ENCODE measurements around the gene NBL1. TPM values are rescaled to one million over a fixed set of nuclear protein-coding genes. Genes with fewer than 3 reads are reported as not detected.

NBL1 gene
- total and polyA plus RNA-seq, 9 of the 15 experiments (the other 6 are each of a cell fraction or from before 2014, with no cell fraction given) = 0.10 to 3.7 (median 1.8) TPM; not detected in 1

GRCh38 chr1:19596714-19597495, 47.2 kb upstream of the NBL1 start (continued):
- TF ChIP-seq EZH2 (IDR thresholded peaks at IDR 0.05; ENCODE audit: borderline replicate concordance, low read depth, low read length) (no peak), U2AF1 (optimal IDR thresholded peaks at IDR 0.05; ENCODE audit: low read depth, low read length) (no peak), RBBP5 (IDR thresholded peaks at IDR 0.05; ENCODE audit: borderline replicate concordance, insufficient read depth, low read length, poor library complexity, severe bottlenecking) (peak; percentile 96), CEBPZ (IDR thresholded peaks at IDR 0.05; ENCODE audit: borderline replicate concordance, low read depth, low read length) (no peak), SMAD2 (IDR thresholded peaks at IDR 0.05; ENCODE audit: low read depth, low read length) (no peak), ZNF165 (CRISPR knock-in tag; IDR thresholded peaks at IDR 0.05; ENCODE audit: borderline replicate concordance) (no peak), ZNF778 (CRISPR knock-in tag; IDR thresholded peaks at IDR 0.05) (no peak), HMGN3 (IDR thresholded peaks at IDR 0.05; ENCODE audit: borderline replicate concordance, extremely low read depth, insufficient read length, low read depth, low read length) (peak; percentile 79), USF2 (CRISPR knock-in tag; IDR thresholded peaks at IDR 0.05) (peak; percentile 41; the same call in 1 of the 2 replicates), RNF2 (IDR thresholded peaks at IDR 0.05) (peak; percentile 79), NCOA6 (IDR thresholded peaks at IDR 0.05) (no peak), FUS (optimal IDR thresholded peaks at IDR 0.05; ENCODE audit: low read depth, low read length) (no peak), YBX1 (IDR thresholded peaks at IDR 0.05) (no peak), MEIS2 (IDR thresholded peaks at IDR 0.05; ENCODE audit: partially characterized antibody) (peak; percentile 87), ZNF445 (CRISPR knock-in tag; IDR thresholded peaks at IDR 0.05; ENCODE audit: low read depth) (no peak), MTA3 (IDR thresholded peaks at IDR 0.05; ENCODE audit: borderline replicate concordance) (peak; percentile 57; the same call in 1 of the 2 replicates), HOXB6 (CRISPR knock-in tag; IDR thresholded peaks at IDR 0.05; ENCODE audit: borderline replicate concordance) (no peak), ZFX (CRISPR knock-in tag; IDR thresholded peaks at IDR 0.05) (peak; percentile 97), TAF9B (IDR thresholded peaks at IDR 0.05; ENCODE audit: partially characterized antibody) (peak; percentile 85), JUN (IDR thresholded peaks at IDR 0.05; ENCODE audit: borderline replicate concordance, low read depth, low read length) (no peak), JUN (CRISPR knock-in tag; IDR thresholded peaks at IDR 0.05; ENCODE audit: borderline replicate concordance) (peak; percentile 83; the same call in 1 of the 2 replicates), EHMT2 (IDR thresholded peaks at IDR 0.05) (no peak), THRB (CRISPR knock-in tag; conservative IDR thresholded peaks at IDR 0.05) (no peak)
